Central memory CD4-positive, alpha-beta T cell (primary cell): Measurements from ENCODE around the gene NPEPPS.

ENCODE experiments used
- DNase-seq: peaks from one replicate; pipeline ENCODE4 v3.0.0; 2022

NPEPPS gene

DNA sequence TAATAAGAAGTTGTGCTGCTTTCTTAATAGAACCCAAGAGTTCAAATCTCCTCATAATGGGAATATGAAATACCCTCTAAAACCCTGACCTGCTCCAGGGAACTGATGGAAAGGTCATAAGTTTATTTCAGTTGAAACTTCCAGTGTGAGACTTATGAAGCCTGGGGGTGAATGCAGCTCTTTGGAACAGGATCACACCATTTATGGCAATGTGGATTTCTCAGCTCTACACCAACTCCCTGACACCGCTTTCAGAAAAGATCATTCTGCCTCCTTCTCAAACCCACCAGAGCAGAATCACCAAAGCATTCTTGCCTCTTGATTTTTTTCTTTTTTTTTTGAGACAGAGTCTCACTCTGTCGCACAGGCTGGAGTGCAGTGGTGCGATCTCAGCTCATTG is 102.1 kb downstream of the NPEPPS start:
- no peak for DNase-seq

DNA sequence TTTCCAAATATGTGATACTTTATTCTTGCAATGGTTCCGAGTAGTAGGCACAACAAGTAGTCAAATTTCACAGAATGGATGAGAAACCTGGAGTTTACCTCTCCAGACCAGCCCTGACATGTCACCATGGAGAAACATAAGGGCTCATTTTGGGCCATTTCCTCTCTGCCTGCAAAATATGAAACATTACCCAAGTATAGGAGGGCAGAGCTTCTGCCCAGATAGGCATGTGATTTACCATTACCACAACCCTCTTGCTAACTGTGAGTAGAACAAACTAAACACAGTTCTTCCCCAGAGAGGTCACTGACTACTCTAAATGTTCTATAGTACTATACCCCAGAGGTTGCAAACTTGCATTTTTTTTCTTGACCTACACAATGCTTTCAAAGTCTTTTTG is 103.1 kb downstream of the NPEPPS start:
- no peak for DNase-seq

GRCh38 chr17:47634870-47635269 is 104.0 kb downstream of the NPEPPS start:
- no peak for DNase-seq

DNA sequence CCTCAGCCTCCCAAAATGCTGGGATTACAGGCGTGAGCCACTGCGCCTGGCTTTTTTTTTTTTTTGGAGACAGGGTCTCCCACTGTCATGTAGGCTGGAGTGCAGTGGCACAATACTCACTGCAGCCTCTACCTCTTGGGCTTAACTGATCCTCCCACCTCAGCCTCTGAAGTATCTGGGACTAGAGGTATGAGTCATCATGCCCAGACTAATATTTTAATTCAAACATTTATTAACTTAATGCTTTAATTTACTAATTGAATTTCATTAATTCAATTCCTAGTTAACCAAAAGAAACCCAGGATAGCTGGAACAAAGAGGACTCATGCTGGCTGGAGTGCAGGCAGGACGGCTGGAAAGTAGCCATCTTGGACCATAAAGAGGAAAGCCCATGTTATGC is 104.8 kb downstream of the NPEPPS start:
- DNase-seq: no peak

GRCh38 chr17:47636273-47637030 is 105.5 kb downstream of the NPEPPS start:
- DNase-seq: no peak

GRCh38 chr17:47638903-47639302 is 108.0 kb downstream of the NPEPPS start:
- DNase-seq: no peak

- no peak for DNase-seq
Observed at GRCh38 chr17:47640076-47640475, 109.2 kb downstream of the NPEPPS start.

GRCh38 chr17:47641202-47641601 is 110.3 kb downstream of the NPEPPS start:
- no peak for DNase-seq

DNA sequence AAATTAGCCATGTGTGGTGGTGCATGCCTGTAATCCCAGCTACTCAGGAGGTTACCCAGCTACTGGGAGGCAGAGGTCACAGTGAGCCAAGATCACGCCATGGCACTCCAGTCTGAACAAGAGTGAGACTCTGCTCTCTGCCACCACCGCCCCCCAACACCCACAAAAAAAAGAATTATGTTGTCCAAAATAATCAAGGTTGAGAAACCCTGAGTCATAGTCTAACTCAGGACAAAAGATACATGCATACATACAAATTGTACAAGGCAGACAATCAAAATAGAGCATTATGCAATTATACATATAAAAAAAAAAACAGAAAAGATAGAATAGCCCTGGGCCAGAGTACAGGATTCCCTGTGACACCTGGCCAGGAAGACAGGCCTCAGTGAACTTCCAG is 112.2 kb downstream of the NPEPPS start:
- DNase-seq: no peak

GRCh38 chr17:47644324-47644723 is 113.4 kb downstream of the NPEPPS start:
- DNase-seq: no peak

- DNase-seq: peak; percentile 98
Observed at GRCh38 chr17:47649153-47649971, 118.5 kb downstream of the NPEPPS start, which contains the start of gene KPNB1. KPNB1 (plus strand) TSS chr17:47649919; CDS start chr17:47650245, 326 bp downstream.

GRCh38 chr17:47649972-47650524 is 119.1 kb downstream of the NPEPPS start:
- DNase-seq: no peak

DNA sequence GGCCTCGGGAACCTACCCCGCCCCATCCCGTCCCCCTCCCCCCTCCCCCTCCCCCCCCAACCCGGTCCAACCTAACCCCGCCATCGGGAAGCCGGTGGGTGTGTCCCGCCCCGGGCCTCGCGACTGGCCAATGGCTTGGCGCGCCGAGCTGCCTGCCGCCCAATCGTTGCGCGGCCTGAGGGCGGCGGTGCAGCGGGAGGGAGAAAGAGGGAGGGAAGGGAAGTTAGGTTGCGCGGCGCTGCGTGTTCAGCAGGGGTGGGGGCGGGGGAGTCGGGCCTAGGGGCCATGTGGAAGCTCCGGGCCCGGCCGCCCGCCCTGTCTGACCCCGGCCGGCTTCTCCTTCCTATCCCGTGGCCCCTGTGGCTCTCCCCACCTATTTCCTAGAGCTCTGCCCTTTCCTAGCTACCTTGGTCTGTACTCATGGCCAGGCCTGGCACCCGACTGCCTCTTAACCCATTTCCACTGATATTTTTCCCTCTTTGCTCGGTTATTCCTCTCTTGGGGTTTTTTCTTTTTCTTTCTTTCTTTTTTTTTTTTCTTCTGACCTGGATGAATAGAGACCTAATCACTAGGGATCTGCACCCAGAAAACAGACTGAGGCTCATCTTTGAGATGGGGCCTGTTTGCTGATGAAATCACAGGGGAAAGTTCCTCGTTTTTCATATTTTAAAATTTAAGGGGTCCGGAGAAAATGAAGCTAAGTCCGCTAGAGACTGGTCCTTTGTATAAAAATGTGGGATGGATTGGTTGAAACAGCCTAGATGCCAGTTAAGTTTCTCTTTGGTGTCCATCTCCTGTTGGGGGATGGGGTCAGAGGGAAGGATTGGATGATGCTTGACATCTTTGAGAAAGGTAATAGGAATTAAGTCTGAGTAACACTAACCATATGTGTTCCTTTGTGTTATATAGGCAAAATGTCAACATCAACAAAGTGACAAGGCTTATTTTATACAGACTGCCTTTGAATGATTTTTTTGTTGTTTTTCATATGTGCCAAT is 119.9 kb downstream of the NPEPPS start:
- peak; percentile 88 for DNase-seq

GRCh38 chr17:47651704-47652103 is 120.8 kb downstream of the NPEPPS start:
- DNase-seq: no peak

- no peak for DNase-seq
Observed at GRCh38 chr17:47652570-47652969, 121.7 kb downstream of the NPEPPS start.

GRCh38 chr17:47653442-47653841 is 122.5 kb downstream of the NPEPPS start:
- DNase-seq: no peak

- DNase-seq: no peak
Observed at GRCh38 chr17:47654991-47655390, 124.1 kb downstream of the NPEPPS start.

DNA sequence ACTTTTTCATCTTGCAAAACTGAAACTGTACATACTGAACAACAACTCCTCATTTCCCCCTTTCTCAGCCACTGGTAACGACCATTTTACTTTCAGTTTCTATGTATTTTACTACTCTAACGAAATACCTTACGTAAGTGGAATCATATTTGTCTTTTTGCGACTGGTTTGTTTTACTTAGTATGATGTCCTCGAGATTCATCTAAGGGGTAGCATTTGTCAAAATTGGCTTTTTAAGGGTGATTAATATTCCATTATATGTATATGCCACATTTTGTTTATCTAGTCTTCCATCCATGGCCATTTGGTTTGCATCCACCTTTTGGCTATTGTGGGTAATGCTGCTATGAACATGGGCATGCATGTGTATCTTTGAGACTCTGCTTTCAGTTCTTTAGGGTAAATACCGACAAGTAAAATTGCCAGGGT is 129.2 kb downstream of the NPEPPS start:
- DNase-seq: peak; percentile 56

DNA sequence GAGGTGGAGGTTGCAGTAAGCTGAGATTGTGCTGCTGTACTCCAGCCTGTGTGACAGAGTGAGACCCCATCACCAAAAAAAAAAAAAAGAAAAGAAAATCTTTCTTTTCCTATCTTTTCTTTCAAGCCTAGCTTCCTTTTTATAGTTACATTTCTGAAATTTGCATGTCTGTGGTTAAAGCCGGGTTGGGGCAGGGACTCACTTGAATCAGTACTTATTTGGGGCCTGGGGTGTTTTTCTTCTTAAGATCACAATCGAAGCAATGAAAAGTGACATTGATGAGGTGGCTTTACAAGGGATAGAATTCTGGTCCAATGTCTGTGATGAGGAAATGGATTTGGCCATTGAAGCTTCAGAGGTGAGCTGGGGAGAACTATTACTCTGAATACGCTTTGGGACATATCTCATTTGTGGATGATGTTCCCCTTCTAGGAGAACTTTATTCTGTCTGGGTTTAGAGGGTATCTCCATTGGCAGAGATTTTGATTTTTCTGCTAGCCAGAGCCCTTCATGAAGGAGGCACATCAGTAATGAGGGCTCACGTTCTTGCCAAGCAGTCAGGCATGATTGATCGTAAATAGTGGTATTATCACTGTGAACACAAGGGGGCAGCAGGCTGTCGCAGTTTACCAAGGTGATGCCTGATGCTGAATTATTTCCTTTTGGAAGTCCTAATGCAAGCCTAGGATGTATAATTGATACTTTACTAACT is 133.2 kb downstream of the NPEPPS start:
- DNase-seq: peak; percentile 61

DNA sequence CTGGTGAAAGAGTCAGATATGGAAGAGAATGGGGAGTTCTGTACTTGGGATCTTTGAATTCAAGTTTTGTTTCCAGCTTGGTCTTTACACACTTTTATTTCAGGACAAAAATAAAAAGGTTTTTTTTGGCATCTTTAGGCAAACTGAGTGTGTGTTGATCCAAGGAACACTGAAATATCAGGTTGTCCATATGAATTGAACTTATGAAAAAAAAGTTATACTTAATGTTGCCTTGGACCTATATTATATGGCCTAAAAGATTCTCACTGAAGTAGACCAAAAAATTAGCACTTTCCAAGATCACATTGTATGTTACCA is 133.7 kb downstream of the NPEPPS start:
- DNase-seq: no peak

DNA sequence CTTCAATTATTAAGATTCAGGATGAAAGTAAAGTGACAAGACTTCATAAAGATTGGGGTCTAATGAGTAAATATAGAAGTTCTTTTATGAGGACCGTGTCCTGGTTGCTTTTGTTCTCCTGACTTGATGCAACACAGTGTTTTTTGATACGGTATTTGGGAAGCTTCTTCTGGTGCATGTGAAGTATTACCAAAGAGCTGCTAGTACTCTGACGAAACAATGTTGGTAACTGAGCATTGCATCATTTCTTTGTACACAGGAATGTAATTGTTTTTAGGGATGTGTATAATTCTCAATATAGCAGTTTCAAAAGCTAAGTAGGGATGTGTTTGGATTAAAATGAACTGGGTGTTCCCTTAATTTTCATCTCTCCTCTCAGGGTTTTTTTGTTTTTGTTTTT is 134.7 kb downstream of the NPEPPS start:
- DNase-seq: no peak

GRCh38 chr17:47669081-47669480 is 138.2 kb downstream of the NPEPPS start:
- DNase-seq: no peak
